GM19455 (cell line): ENCODE results near the gene POSTN.

Experiments used
- ATAC-seq: cut with Tn5 transposase; IDR thresholded peaks from one replicate; pipeline ENCODE4 v1.9.1; 2021; ENCODE audit not compliant: unreplicated experiment

The POSTN gene, protein sequence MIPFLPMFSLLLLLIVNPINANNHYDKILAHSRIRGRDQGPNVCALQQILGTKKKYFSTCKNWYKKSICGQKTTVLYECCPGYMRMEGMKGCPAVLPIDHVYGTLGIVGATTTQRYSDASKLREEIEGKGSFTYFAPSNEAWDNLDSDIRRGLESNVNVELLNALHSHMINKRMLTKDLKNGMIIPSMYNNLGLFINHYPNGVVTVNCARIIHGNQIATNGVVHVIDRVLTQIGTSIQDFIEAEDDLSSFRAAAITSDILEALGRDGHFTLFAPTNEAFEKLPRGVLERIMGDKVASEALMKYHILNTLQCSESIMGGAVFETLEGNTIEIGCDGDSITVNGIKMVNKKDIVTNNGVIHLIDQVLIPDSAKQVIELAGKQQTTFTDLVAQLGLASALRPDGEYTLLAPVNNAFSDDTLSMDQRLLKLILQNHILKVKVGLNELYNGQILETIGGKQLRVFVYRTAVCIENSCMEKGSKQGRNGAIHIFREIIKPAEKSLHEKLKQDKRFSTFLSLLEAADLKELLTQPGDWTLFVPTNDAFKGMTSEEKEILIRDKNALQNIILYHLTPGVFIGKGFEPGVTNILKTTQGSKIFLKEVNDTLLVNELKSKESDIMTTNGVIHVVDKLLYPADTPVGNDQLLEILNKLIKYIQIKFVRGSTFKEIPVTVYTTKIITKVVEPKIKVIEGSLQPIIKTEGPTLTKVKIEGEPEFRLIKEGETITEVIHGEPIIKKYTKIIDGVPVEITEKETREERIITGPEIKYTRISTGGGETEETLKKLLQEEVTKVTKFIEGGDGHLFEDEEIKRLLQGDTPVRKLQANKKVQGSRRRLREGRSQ

DNA sequence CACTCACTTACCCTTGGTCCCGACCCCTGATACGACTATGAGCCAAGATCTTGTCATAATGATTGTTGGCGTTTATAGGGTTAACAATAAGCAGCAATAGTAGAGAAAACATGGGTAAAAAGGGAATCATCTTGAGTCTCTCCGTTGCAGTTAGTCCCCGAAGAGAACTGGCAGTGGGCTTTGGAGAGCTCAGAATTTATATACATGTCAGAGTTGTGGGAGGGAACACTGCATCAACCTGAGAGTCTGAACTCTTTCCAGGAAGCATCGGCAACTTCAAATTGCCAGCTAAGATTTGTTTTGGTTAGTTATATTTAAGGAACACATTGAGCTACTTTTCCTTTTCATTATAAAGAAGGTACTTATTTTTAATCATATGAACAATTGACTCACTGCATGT is at the start of gene POSTN:
TSS of gene POSTN (minus strand) at position 172 of the 400 bp plus-strand sequence. CDS start at position 130, 42 bp downstream.
- ATAC-seq, result no peak

DNA sequence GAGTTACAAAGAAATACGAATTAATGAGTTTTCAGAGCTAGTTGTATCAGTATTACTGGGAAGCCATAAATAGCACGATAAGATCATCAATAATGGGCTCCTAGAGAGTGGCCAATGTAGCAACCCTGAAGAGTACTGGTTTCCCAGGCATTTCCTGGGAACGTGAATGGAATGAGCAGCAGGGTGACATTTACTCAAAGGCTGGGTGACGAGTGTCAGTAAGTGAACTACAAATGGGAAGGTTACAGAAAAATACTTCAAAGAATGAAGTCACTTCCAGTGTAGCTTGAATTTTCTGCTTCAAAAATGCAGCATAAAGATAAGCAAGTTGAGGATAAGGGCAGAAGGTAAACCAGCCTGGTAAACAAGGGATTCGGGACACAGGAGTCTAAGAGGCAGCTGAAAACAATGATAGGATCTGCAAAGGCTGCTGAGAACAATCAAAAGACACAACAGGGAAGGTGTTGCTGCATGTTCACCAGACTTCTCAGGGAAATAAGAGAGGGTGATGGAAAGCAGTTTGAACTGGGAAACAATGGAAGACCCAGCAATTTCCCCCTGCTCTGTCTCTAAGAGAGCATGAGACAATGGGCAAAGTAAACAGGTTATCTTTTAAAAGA is 48.6 kb upstream of the POSTN start:
- no peak for ATAC-seq

DNA sequence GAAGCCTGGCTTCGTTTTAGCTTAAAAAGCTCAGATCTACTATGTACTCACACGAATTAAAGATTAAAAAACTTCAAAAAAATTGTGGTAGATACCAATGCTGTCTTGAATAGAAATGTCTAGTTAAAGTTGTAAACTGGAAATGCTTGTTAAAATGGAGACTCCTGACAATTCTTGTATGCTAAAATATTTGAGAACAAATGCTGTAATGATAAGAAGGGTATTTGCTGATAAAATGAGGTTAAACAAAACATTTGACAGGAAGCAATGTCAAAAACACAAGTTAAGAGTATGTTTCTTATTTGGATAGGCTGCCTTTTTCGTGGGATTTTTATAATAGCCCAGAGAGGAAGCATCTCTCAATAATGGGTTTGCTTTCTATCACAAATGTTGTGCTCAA is 48.0 kb upstream of the POSTN start:
- ATAC-seq, result no peak

DNA sequence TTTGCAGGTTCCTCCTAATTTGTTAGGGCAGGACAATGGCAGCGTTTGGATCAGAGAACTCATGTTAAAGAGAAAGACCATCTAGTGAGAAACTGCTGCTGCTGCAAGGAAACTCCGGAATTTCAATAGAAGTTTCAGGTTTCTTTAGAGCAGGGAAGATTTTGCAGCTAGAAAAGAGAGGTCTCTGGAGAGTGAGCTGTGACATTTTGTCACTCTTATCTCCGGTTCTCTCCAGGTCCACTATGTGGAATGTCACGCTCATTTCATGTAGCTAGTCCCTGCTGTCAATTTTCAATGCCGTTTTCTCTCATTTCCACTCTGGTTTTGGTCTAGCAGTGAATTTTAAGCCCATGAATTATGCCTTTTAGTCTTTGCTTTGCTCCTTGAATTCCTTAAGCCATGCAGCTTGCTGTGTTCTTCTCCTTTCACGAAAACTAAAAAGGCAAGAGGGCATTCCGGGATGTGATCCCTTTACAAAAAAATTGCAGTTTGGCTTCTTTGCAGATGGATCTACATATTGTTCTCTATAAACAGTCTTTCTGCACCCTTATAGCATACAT is 46.7 kb upstream of the POSTN start:
- no peak for ATAC-seq

DNA sequence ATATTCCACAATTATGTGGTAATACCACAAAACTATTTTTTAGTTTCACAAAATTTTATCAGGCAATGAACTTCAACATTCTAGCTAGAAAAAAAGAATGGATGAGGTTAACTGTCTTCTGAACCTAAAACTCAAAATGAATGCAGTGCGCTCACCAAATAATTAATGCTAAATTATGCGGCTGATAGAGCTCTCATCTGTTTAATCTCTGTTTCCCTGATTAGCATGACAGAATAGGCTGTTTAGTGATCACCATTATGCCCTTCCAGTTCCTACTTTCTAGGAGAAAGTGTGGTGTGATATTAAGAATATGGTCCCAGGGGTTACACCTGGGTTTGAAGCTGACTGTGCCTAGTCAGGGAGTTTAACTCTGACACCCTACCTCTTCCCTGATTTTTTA is 42.8 kb upstream of the POSTN start:
- ATAC-seq, result no peak

DNA sequence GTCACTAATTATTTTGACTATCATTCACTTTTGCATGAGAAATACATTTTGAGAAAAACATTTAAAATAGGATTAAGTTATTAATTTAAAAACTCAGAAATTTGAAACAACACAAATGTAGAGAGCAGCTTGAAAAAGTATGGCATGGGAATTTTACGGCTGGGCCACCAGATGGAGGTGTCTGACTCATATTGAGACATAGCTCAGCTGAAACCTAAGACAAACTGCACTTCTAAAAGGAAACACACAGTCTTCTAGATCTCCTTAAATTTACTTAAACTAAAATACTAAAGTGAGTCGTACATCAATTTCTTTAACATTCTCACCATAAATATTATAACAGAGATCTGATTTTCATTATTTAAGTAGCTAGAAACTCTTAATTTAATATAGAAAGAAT is 41.9 kb upstream of the POSTN start:
- no peak for ATAC-seq

DNA sequence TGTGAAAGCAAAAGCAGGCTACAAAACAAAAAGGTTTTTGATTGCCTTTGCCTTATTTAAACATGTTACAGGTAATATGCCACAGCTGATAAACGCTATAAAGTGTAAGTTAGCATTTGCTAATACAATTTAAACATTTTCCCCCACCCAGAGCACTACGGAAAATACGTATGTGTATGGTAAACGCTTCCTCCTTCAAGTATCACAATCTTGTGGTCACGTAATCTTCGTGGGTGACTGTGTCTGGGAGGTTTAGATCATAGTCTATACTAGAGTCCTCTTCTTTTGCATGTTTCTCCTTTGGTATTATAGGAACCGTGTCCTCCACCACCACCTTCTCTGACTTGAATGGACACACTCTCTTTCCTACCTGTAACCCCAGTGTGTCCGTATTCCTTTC is 38.1 kb upstream of the POSTN start:
- no peak for ATAC-seq

DNA sequence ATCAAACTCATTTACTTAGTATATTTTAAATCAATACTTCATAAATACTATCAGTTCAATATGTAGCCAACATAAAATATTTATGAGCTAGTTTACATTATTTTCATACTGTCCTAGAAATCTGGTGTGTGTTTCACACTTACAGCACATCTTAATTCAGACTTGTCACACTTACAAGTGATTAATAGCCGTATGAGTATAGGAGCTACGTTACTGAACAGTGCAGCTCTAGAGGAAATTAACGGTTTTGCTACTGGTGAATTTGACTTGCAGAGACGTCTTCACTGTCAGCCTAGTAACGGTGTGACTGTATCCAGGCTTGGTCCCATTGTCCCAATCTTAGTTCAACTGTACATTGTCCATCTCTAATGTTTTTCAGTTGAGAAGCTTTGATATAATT is 33.7 kb upstream of the POSTN start:
- ATAC-seq, result no peak

DNA sequence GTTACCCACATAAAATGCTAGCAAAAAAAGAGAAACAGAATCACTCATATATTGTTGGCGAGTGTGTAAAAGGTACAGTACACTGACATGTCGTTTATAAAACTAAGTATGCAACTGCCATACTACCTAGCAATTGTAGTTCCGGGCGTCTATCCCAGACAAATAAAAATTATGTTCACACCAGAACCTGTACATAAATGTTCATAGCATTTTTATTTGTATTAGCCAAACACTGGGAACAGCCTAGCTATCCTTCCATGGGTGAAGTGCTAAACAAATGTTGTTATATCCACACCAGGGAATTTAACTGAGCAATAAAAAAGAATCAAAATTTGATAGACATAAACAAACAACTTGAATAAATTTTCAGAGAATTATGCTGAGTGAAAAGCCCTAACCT is 28.9 kb upstream of the POSTN start:
- ATAC-seq, result no peak

DNA sequence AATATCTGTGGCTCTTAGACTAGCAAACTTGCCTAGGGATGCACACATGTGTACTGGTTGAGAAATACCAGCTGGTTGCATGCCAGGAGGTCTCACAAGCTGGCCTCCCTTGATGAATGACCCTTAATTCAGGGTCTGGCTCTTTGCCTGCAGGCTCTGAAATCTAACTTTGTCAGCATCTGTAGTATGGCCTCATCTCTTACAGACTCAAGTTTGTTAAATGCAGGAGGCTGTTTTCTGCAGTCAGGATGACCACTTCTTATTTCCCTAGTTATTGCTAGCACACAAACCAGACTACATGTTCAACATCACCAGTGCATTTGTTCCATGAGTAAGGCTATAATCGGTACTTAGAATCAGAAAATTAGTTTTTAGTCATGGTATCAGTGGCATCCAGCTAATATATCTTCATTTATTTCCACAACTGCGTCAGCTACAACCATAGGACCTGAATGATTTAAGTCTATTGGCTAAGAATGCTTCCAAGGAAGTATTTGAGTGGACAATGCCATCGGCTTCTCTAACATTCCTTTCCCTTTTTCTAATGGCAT is 23.3 kb upstream of the POSTN start:
- no peak for ATAC-seq

DNA sequence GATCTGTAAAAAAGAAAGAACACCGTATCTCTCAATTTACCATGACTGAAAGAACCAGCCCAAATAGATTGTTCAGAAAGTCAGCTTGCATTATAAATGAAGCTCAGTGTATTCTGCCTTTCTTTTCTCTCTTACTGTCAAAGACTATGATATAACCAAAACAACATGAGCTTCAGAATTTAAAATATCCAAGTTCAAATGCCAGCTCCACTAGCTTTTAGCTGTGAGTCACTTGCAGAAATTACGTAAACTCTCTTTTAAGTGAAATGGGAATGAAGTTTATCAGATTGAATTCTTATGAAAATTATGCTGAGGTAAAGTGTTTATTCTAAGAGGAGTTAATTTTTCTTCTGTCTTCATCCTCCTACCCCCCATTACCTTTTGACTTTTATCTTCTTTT is 20.0 kb upstream of the POSTN start:
- no peak for ATAC-seq

DNA sequence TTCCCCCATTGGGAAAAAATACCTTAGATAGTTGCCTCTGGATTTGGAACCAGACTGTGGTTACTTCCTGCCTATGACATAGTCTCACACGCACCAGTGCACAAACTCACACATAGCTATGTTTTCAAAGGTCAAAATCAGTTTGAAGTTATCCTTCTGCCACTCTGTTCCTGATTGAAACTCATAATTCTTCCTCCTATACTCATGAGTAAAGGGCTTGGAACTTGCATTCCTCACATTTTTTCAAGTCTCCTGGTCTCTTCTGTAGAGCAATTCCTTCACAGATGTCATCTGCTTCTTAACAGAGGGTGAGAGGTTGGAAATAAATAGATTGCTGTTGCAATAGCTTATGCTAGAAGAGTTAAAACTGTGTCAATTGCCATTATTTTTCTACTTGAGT is 18.6 kb upstream of the POSTN start:
- no peak for ATAC-seq

DNA sequence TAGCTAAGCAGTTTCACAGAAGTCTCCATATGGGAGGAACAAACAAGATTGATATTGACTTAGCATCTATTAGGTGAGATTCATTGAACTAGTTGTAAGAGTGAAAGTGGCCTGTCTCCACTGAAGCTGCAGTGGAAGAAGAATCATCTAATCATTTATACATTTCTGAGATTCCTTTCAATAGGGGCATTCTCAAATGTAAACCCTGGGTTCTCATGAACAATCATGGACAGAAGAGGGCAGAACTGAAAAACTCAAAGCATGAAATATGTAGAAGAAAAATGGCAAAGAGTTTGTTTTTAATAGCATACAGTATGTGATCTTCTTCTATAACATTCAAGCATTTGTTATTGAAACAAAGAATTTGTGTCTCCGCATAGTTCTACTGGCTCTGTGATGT is 17.6 kb upstream of the POSTN start:
- ATAC-seq, result no peak

DNA sequence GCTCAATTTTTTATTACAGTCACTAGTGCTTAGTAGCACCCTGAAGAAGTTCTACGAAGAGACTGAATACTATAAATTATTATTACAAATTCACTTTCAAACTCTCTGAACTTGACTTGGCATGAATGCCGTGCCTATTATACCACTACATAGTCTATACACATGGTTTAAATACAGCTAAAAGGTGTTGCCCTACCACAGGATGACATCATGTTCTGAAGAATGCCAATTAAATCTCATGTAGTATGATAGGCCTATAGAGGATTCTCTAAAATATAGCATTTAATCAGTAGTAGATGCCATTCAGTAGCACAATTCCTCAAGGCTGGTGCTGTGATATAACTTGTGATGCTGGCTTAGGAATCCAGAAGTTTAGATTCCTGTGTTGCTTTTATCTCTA is 16.7 kb upstream of the POSTN start:
- ATAC-seq, result no peak

DNA sequence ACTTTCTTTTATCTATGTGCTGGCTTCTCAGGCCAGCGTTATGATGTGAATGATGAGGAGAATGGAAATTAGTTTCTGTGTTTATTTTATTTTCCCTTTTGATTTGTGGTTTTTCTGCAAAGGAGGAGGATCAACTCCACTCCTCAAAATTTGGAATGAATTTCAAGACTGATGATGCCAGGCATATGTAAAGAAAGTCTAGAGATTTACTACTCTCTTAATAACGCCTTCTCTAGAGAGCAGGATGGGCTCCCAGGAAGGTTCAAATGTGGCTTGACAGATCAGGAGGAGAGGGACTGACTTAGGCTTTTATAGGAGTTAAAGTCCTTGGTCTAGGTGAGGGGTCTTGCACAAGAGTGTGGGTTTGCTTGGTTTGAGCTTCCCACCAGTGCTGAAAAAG is 15.1 kb upstream of the POSTN start:
- no peak for ATAC-seq

DNA sequence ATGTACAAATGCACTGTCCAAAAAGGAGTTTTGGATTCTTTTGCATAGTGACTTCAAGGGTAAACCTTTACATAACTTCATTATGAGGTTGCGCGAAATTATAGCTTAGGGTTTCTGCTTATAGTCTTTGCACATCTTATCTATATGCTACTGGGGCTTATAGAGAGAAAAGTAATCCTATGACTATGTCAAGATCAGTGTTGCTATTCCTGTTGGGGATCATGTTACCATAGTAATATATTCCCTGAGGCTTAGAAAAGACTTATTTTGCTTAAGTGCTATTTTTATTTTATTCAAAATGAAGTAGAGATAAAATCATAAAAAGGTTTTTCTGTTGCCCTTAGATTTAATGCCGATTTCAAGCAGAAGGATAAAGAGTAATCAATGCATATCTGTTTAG is 14.7 kb upstream of the POSTN start:
- no peak for ATAC-seq

DNA sequence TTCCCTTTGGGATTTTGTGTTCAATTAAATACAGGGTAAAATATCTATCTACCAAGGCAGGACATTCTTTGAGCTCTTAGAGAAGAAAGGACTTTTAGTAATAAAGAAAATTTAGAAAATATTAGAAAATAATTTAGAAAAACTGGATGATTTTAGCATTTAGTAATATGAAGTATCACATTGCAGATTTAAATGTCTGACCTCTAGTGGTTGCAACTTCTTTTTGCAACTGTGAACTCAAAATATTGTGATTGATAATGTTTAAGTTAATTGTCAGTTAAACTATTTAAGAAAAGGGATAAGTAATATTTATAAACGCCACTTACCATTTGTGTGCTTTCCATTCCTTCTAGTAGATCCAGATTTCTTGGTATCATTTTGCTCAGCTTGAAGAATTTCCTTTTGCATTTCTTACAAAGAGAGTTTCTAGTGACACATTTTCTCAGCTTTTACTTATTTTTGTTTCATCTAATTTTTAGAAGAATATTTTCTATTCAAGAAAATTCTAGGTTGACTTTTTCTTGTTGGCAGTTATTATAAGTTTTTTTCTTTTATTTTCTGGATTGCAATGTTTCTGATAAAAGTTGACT is 10.3 kb upstream of the POSTN start:
- ATAC-seq, result no peak

DNA sequence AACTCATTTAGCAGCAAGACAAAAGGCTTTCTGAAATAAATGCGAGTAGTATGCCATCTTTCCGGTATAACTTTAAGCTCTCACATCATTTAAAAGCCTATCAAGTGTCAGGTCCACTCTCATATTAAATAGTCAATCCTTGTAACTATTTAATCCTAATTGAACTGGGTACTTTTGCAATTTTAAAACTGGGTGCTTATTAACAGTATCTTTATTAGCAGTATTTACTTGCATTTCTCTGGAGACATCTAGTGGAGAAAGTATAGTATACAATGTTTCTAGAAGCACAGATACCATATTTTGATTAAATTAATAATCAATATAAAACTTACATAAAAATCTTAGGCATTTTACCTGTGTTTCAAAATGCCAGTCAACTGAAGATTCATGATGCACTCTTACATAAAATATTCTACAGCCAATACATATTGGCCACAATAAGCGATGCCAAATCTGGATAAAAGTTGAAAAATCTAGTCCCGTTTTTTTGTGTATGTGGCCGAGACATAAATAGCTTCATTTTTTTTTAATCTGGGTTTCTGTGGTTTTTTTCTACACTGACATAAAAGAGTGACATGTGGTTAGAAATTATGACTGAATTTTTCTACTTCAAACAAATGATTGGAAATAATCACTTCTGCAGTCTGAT is 4.3 kb upstream of the POSTN start:
- ATAC-seq, result no peak

DNA sequence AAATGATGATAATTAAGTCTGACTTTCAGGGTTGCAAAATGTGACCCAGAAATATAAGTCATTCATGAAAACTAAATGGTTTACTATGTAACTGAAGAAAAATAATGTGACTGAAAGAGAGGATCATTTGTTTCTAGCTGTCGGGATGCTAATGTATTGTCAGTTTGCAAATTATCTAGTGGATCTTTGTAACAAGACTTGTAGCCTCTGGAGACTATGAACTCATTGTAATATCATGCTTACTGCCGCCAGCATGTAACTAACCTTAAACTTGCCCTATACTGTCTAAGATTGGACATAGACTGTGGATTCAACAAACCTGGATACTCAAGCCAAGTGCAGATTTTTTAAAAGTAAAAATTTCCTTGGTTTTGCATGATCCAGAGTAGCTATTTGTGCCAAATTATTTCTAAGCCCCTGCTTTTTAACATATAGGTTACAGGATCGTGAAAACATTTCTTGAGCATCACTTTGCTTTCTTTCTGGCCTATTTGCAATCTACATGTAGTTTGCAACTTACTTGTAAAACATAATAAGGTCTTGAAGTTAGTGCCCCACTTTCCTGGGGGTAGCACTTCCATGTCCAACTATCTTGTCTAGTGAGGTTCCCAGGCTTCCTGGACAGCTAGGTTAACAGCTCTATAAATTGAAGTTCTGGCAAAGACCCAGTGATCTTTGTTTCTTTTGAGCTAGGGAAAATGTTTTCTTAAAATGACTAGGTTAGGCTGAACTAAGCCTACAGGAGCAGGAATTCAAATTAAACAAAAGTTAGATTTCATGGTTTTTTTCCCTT is 3.3 kb upstream of the POSTN start:
- no peak for ATAC-seq

DNA sequence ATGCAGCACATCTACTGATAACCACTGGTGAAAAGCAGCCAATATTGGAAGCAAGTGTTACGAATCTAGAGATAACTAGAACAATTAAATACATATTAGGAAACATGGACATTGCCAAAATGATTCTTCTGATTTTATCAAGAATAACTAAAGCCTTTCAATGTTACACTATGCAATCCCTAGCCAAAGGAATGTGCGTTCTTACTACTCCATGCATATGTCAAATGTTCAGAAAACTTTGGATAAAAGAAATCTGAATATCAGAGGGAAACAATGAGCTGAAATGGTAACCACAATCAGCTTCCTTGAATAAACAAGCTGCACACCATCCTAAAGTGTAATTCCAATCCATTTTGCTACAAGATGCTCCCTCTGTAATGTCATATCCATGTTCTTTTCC is 951 bp upstream of the POSTN start:
- no peak for ATAC-seq
